H1 (cell line): ENCODE data around the gene TOM1. TPM values are rescaled to one million over a fixed set of nuclear protein-coding genes. Genes with fewer than 3 reads are reported as not detected.

ENCODE experiments used
- CTCF ChIA-PET: fragments of 300-600 bp; sonication (Branson Sonifier 250); formaldehyde crosslinking; loops from one replicate; lab custom pipeline; 2021; ENCODE audit not compliant: partially characterized antibody; lab: Charles Lee
- POLR2A ChIA-PET: fragments of 300-600 bp; sonication (Branson Sonifier 250); formaldehyde crosslinking; loops from one replicate; lab custom pipeline; 2021; ENCODE audit warnings: inconsistent platforms; ENCODE audit not compliant: partially characterized antibody; lab: Charles Lee
- DNase-seq, 2 experiments: peaks; one replicate each; pipeline versions ENCODE4 v3.0.0 to v3.0.0-alpha.2; 2010 to 2022; ENCODE audit warnings: low spot score in 2 of 2, low read depth in 1 of 2, mixed read lengths in 1 of 2
- FAIRE-seq: peaks from 2 replicates; lab custom pipeline; 2011; peaks lifted over from hg19 to GRCh38; lab: Jason Lieb, UNC
- H2AFZ ChIP-seq: 2 replicates; pipeline ENCODE4 v1.8.1; 2012; ENCODE audit warnings: low read length, inconsistent platforms
- H2AK5ac ChIP-seq: 2 replicates; pipeline ENCODE4 v1.6.1; 2013; ENCODE audit warnings: low read depth, low read length
- H2BK120ac ChIP-seq: replicated peaks from 2 replicates; pipeline ENCODE3; 2013; ENCODE audit warnings: low read depth, low read length, inconsistent platforms
- H2BK12ac ChIP-seq: 2 replicates; pipeline ENCODE4 v1.6.1; 2013; ENCODE audit warnings: low read depth, low read length
- H2BK15ac ChIP-seq: 2 replicates; pipeline ENCODE4 v1.6.1; 2013; ENCODE audit warnings: low read length
- H2BK20ac ChIP-seq: 2 replicates; pipeline ENCODE4 v1.6.1; 2013; ENCODE audit warnings: low read length
- H2BK5ac ChIP-seq: 2 replicates; pipeline ENCODE4 v1.6.1; 2013; ENCODE audit warnings: low read depth, low read length
- H3K14ac ChIP-seq: 2 replicates; pipeline ENCODE4 v1.6.1; 2013; ENCODE audit warnings: inconsistent platforms; ENCODE audit not compliant: insufficient read length
- H3K18ac ChIP-seq: 2 replicates; pipeline ENCODE4 v1.6.1; 2013; ENCODE audit warnings: low read length; ENCODE audit errors: extremely low read depth
- H3K23ac ChIP-seq: 2 replicates; pipeline ENCODE4 v1.6.1; 2013; ENCODE audit warnings: inconsistent platforms; ENCODE audit not compliant: insufficient read length
- H3K23me2 ChIP-seq: 2 replicates; pipeline ENCODE4 v1.6.1; 2013; ENCODE audit warnings: low read depth, low read length
- H3K27ac ChIP-seq: 2 replicates; pipeline ENCODE4 v1.6.1; 2011; ENCODE audit warnings: low read depth, low read length, inconsistent platforms
- H3K27me3 ChIP-seq, 4 experiments: replicated peaks in 1 of 4; 1 replicate in 1 of 4; 2 replicates in 3 of 4; pipeline versions ENCODE4 v1.6.1 to v1.8.1; 2011 to 2013; ENCODE audit warnings: low read length in 3 of 4, mild to moderate bottlenecking in 3 of 4, inconsistent platforms in 2 of 4, mixed read lengths in 2 of 4, moderate library complexity in 1 of 4; ENCODE audit not compliant: control insufficient read depth in 3 of 4, insufficient read depth in 3 of 4; ENCODE audit errors: extremely low read depth in 1 of 4
- H3K36me3 ChIP-seq, 4 experiments: 2 replicates each; pipeline versions ENCODE4 v1.6.1 to v1.8.1; 2011 to 2013; ENCODE audit warnings: mild to moderate bottlenecking in 4 of 4, low read length in 3 of 4, moderate library complexity in 2 of 4, control low read depth in 1 of 4, inconsistent platforms in 1 of 4; ENCODE audit not compliant: insufficient read depth in 4 of 4, control insufficient read depth in 2 of 4
- H3K4ac ChIP-seq: replicated peaks from 2 replicates; pipeline ENCODE3; 2013; ENCODE audit warnings: low read length, low read depth, mixed read lengths, inconsistent platforms; ENCODE audit not compliant: insufficient read length
- H3K4me1 ChIP-seq, 4 experiments: replicated peaks in 1 of 4; 1 replicate in 1 of 4; 2 replicates in 3 of 4; pipeline versions ENCODE4 v1.6.1 to v1.8.1; 2011 to 2013; ENCODE audit warnings: low read length in 3 of 4, inconsistent platforms in 2 of 4, mixed read lengths in 1 of 4; ENCODE audit not compliant: insufficient read depth in 4 of 4, control insufficient read depth in 3 of 4
- H3K4me2 ChIP-seq, 2 experiments: 2 replicates each; pipeline versions ENCODE4 v1.6.1 to v1.8.1; 2011 to 2013; ENCODE audit warnings: low read depth in 2 of 2, low read length in 2 of 2, control low read depth in 1 of 2, inconsistent platforms in 1 of 2, mild to moderate bottlenecking in 1 of 2; ENCODE audit not compliant: insufficient read depth in 1 of 2
- H3K4me3 ChIP-seq, 4 experiments: fragments of 200-600, 300-600 bp in 1 of 4; sonication (generic), shearing (Covaris generic), sonication (Bioruptor Twin) in 1 of 4; 2 replicates each; pipeline versions ENCODE4 v1.5.1 to v1.8.1; 2011 to 2016; ENCODE audit warnings: low read length in 4 of 4, low read depth in 3 of 4, control low read depth in 2 of 4, inconsistent platforms in 2 of 4, mild to moderate bottlenecking in 2 of 4, mixed read lengths in 1 of 4, moderate library complexity in 1 of 4; ENCODE audit not compliant: insufficient read depth in 2 of 4; ENCODE audit errors: extremely low read depth in 1 of 4
- H3K56ac ChIP-seq: replicated peaks from 2 replicates; pipeline ENCODE3; 2013; ENCODE audit warnings: low read depth, mild to moderate bottlenecking, mixed read lengths, low read length, inconsistent platforms; ENCODE audit not compliant: insufficient read length
- H3K79me1 ChIP-seq: 2 replicates; pipeline ENCODE4 v1.6.1; 2013; ENCODE audit warnings: low read depth, low read length, control low read depth
- H3K79me2 ChIP-seq, 2 experiments: 2 replicates each; pipeline versions ENCODE4 v1.6.1 to v1.8.1; 2012 to 2013; ENCODE audit warnings: low read length in 2 of 2, mild to moderate bottlenecking in 2 of 2, inconsistent platforms in 1 of 2; ENCODE audit not compliant: insufficient read depth in 2 of 2, control insufficient read depth in 1 of 2
- H3K9ac ChIP-seq, 4 experiments: replicated peaks in 1 of 4; 1 replicate in 1 of 4; 2 replicates in 3 of 4; pipeline versions ENCODE4 v1.6.1 to v1.8.1; 2011 to 2013; ENCODE audit warnings: low read depth in 3 of 4, low read length in 3 of 4, control low read depth in 2 of 4, mild to moderate bottlenecking in 2 of 4, moderate library complexity in 2 of 4, inconsistent platforms in 1 of 4; ENCODE audit errors: extremely low read depth in 1 of 4
- H3K9me3 ChIP-seq, 2 experiments: 2 replicates each; pipeline versions ENCODE4 v1.6.1 to v1.8.1; 2012 to 2013; ENCODE audit warnings: mild to moderate bottlenecking in 2 of 2, moderate library complexity in 2 of 2, control low read depth in 1 of 2, inconsistent platforms in 1 of 2, low read depth in 1 of 2, low read length in 1 of 2, mixed read lengths in 1 of 2; ENCODE audit not compliant: insufficient read depth in 2 of 2
- H4K20me1 ChIP-seq, 2 experiments: replicated peaks in 1 of 2; 2 replicates each; pipeline versions ENCODE3 to v1.8.1; 2011 to 2013; ENCODE audit warnings: inconsistent platforms in 2 of 2, low read length in 2 of 2, mild to moderate bottlenecking in 1 of 2; ENCODE audit not compliant: insufficient read depth in 2 of 2, control insufficient read depth in 1 of 2
- H4K5ac ChIP-seq: 2 replicates; pipeline ENCODE4 v1.6.1; 2013; ENCODE audit warnings: low read length, low read depth, mixed read lengths, inconsistent platforms; ENCODE audit not compliant: insufficient read length
- H4K8ac ChIP-seq: 2 replicates; pipeline ENCODE4 v1.8.0; 2013; ENCODE audit warnings: mild to moderate bottlenecking, moderate library complexity, low read length, inconsistent platforms; ENCODE audit not compliant: insufficient read depth; ENCODE audit errors: extremely low read depth
- H4K91ac ChIP-seq: replicated peaks from 2 replicates; pipeline ENCODE3; 2013; ENCODE audit warnings: low read length, mixed read lengths, inconsistent platforms; ENCODE audit not compliant: insufficient read length
- ASH2L ChIP-seq: fragments of 200-600, 300-600 bp; sonication (generic); IDR thresholded peaks from one replicate; pipeline ENCODE4 v1.7.1; 2017; ENCODE audit warnings: low read length
- CBX5 ChIP-seq: fragments of 300-800, 300-1000 bp; sonication (generic); IDR thresholded peaks from 2 replicates; pipeline ENCODE4 v1.7.1; 2016; ENCODE audit warnings: antibody characterized with exemption, low read length, low read depth
- E2F6 ChIP-seq: IDR thresholded peaks from 2 replicates; pipeline ENCODE4 v1.6.1; 2012; ENCODE audit warnings: inconsistent platforms
- JUN ChIP-seq: IDR thresholded peaks from 2 replicates; pipeline ENCODE4 v1.6.1; 2011; ENCODE audit warnings: low read depth, mild to moderate bottlenecking, improper control_type of control experiment, low read length
- KDM5A ChIP-seq: fragments of 200-600 bp; IDR thresholded peaks from 2 replicates; pipeline ENCODE4 v1.7.1; 2012; ENCODE audit warnings: mild to moderate bottlenecking, low read length, inconsistent platforms, mixed read lengths
- MAFK ChIP-seq: IDR thresholded peaks from 2 replicates; pipeline ENCODE4 v1.6.1; 2012; ENCODE audit warnings: low read depth, mild to moderate bottlenecking, improper control_type of control experiment, low read length
- MAX ChIP-seq: IDR thresholded peaks from 2 replicates; pipeline ENCODE4 v1.6.1; 2012; ENCODE audit warnings: inconsistent platforms
- NANOG ChIP-seq: IDR thresholded peaks from 2 replicates; pipeline ENCODE4 v1.6.1; 2011; ENCODE audit warnings: low read length, low read depth, mild to moderate bottlenecking, inconsistent platforms; ENCODE audit not compliant: insufficient read depth, poor library complexity, severe bottlenecking
- RAD21 ChIP-seq, 2 experiments: IDR thresholded peaks in 1 of 2; conservative IDR thresholded peaks in 1 of 2; 2 replicates each; pipeline ENCODE4 v1.6.1; 2011; ENCODE audit warnings: low read depth in 2 of 2, low read length in 2 of 2, improper control_type of control experiment in 1 of 2, inconsistent platforms in 1 of 2, mild to moderate bottlenecking in 1 of 2, moderate library complexity in 1 of 2
- RFX5 ChIP-seq: IDR thresholded peaks from 2 replicates; pipeline ENCODE4 v1.6.1; 2011; ENCODE audit warnings: low read depth, low read length, improper control_type of control experiment, borderline replicate concordance
- TCF12 ChIP-seq: IDR thresholded peaks from 2 replicates; pipeline ENCODE4 v1.6.1; 2011; ENCODE audit warnings: low read depth, mild to moderate bottlenecking, low read length
- ZNF274 ChIP-seq: IDR thresholded peaks from 2 replicates; pipeline ENCODE4 v1.7.0; 2012; ENCODE audit warnings: low read length, borderline replicate concordance; ENCODE audit errors: extremely low read depth
- WGBS, 2 experiments: shearing (Covaris generic) in 1 of 2; methylation state at CpG; one replicate each; pipeline versions ENCODE4 v1.1.6 to v1.1.7; 2013 to 2015; ENCODE audit warnings: low lambda C conversion rate in 2 of 2, mixed read lengths in 2 of 2, inconsistent platforms in 1 of 2, low coverage in 1 of 2, missing lambda C conversion rate in 1 of 2; ENCODE audit not compliant: insufficient replicate concordance in 2 of 2, insufficient coverage in 1 of 2, insufficient read length in 1 of 2; ENCODE audit errors: extremely low coverage in 1 of 2, missing lambda C conversion rate in 1 of 2; 5-methylcytosine and 5-hydroxymethylcytosine counted together
- polyA plus RNA-seq, 7 experiments: library from polyadenylated mRNA; depleted of rRNA in 3 of 7; stranded (reverse) in 5 of 7; unstranded in 2 of 7; fragments of >200 nt in 5 of 7; fragments of 200-250 nt in 2 of 7; gene quantifications; 1 replicate in 5 of 7; 2 replicates in 1 of 7; 4 replicates in 1 of 7; pipeline versions ENCODE4 v1.2.1 to v1.2.3, GENCODE V29; 2011 to 2013; ENCODE audit warnings: missing spikeins in 2 of 7, mixed read lengths in 2 of 7
- total RNA-seq: library from RNA; stranded (reverse); fragmentation: NEBNext Ultra II Directional; extraction: Animal tissue kit (Norgen Biotek cat#: 25700); gene quantifications from 2 replicates; pipeline ENCODE4 v1.2.1, GENCODE V29; 2021

Gene TOM1
- total and polyA plus RNA-seq, 2 of the 8 experiments (the other 6 are each of a cell fraction or from before 2014, with no cell fraction given) = 25.1 to 39.2 TPM

GRCh38 chr22:35306350-35306967 is 6.8 kb downstream of the TOM1 start:
- no peaks in the 10 kb centered on the region for H3K79me2 ChIP-seq
- H3K4ac ChIP-seq = no peak overlapping the region
- H3K36me3 ChIP-seq = no peaks in the 10 kb centered on the region
- H3K56ac ChIP-seq = no peak overlapping the region
- no peak overlapping the region for H3K14ac ChIP-seq
- H3K9me3 ChIP-seq = no peaks in the 10 kb centered on the region
- no peak overlapping the region for H3K27ac ChIP-seq
- no peak overlapping the region for H3K9ac ChIP-seq
- H3K4me1 ChIP-seq = no peaks in the 10 kb centered on the region; a peak in 1 of 7 replicates
- H4K8ac ChIP-seq = no peak overlapping the region
- H2BK20ac ChIP-seq = no peak overlapping the region
- H3K23me2 ChIP-seq = no peaks in the 10 kb centered on the region
- H4K20me1 ChIP-seq = peaks cover 0 to 2% of the 10 kb centered on the region in 2 experiments
- ChIA-PET CTCF (interaction anchor here (0.7 to 1.3 kb wide), 5 partner anchors 21 to 1015 kb away, joined by 3 to 4 read pairs (median 3); no protein-coding TSS in a partner anchor), POLR2A (interaction anchor here (1.9 kb wide), 1 partner anchor 10 kb away, joined by 4 read pairs; no protein-coding TSS in a partner anchor)
- H3K79me1 ChIP-seq = no peaks in the 10 kb centered on the region
- WGBS, 2 experiments = 83% methylated on average over 4 of the region's 4 CpGs; no CpG with 5 or more reads in 1 of the 2 experiments
- H4K5ac ChIP-seq = no peak overlapping the region
- no peak overlapping the region for H2BK12ac ChIP-seq
- FAIRE-seq (no peak), DNase-seq (no peak)
- H4K91ac ChIP-seq = no peak overlapping the region
- no peak overlapping the region for H3K23ac ChIP-seq
- H2AFZ ChIP-seq = no peak overlapping the region
- H2BK5ac ChIP-seq = peak overlapping the region; percentile 28; the same call in 1 of the 2 replicates
- no peak overlapping the region for H3K18ac ChIP-seq
- no peaks in the 10 kb centered on the region for H3K27me3 ChIP-seq
- H3K4me2 ChIP-seq = no peak overlapping the region
- H2AK5ac ChIP-seq = no peak overlapping the region
- no peak overlapping the region for H3K4me3 ChIP-seq
- no peak overlapping the region for H2BK120ac ChIP-seq
- H2BK15ac ChIP-seq = no peak overlapping the region
- TF ChIP-seq MAFK = no peak
- TF ChIP-seq MAX = no peak
- TF ChIP-seq RFX5 = no peak
- no peak for TF ChIP-seq E2F6
- no peak for TF ChIP-seq KDM5A
- no peak for TF ChIP-seq ASH2L
- no peak for TF ChIP-seq CBX5
- TF ChIP-seq JUN = no peak
- TF ChIP-seq NANOG = no peak
- no peak for TF ChIP-seq RAD21 (IDR thresholded peaks at IDR 0.05 in 1 of 2, conservative IDR thresholded peaks at IDR 0.05 in 1 of 2; ENCODE audit: low read depth in 2 of 2, low read length in 2 of 2)
- TF ChIP-seq TCF12 = no peak
- no peak for TF ChIP-seq ZNF274
